Fibroblast of villous mesenchyme (primary cell): Measurements from ENCODE around the gene CD7. TPM values are rescaled to one million over a fixed set of nuclear protein-coding genes. Genes with fewer than 3 reads are reported as not detected.
A peak's percentile ranks its signal among the peaks of the same experiment; 100 is the strongest.

Experiments used
- DNase-seq: peaks from one replicate; pipeline ENCODE4 v3.0.0-alpha.2; 2010; ENCODE audit warnings: low read depth
- H3K4me3 ChIP-seq: 2 replicates; pipeline ENCODE4 v1.5.1; 2011; ENCODE audit warnings: low read depth, mild to moderate bottlenecking, low read length
- total RNA-seq: library from RNA; depleted of rRNA; stranded (reverse); fragments of >200 nt; gene quantifications from 2 replicates; pipeline ENCODE4 v1.2.3, GENCODE V29; 2012
- TF ChIP-seq, protein P1 (sequence below): IDR thresholded peaks from 2 replicates; pipeline ENCODE4 v1.5.1; 2012; ENCODE audit warnings: low read depth, mild to moderate bottlenecking, low read length; ENCODE audit not compliant: insufficient read depth

CD7 gene
- total RNA-seq, 1 donor = not detected

DNA sequence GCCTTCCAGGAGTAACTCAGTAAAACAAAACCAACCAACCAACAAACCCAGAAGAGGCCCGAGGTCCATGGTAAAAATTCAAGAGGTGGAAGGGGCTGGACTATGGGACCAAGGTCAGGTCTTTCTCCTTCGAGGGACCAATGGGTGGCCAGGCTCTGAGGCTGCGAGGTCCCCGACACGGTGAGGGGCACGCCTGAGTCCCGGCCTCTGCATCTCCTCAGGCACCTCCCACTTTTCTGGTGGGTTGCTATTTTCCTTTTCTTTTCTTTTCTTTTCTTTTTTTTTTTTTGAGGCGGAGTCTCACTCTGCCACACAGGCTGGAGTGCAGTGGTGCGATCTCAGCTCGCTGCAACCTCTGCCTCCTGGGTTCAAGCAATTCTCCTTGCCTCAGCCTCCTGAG, 18.0 kb downstream of the CD7 start:
- H3K4me3 ChIP-seq = no peak overlapping the region
- DNase-seq = no peak
- TF ChIP-seq, protein P1, sequence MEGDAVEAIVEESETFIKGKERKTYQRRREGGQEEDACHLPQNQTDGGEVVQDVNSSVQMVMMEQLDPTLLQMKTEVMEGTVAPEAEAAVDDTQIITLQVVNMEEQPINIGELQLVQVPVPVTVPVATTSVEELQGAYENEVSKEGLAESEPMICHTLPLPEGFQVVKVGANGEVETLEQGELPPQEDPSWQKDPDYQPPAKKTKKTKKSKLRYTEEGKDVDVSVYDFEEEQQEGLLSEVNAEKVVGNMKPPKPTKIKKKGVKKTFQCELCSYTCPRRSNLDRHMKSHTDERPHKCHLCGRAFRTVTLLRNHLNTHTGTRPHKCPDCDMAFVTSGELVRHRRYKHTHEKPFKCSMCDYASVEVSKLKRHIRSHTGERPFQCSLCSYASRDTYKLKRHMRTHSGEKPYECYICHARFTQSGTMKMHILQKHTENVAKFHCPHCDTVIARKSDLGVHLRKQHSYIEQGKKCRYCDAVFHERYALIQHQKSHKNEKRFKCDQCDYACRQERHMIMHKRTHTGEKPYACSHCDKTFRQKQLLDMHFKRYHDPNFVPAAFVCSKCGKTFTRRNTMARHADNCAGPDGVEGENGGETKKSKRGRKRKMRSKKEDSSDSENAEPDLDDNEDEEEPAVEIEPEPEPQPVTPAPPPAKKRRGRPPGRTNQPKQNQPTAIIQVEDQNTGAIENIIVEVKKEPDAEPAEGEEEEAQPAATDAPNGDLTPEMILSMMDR = no peak

DNA sequence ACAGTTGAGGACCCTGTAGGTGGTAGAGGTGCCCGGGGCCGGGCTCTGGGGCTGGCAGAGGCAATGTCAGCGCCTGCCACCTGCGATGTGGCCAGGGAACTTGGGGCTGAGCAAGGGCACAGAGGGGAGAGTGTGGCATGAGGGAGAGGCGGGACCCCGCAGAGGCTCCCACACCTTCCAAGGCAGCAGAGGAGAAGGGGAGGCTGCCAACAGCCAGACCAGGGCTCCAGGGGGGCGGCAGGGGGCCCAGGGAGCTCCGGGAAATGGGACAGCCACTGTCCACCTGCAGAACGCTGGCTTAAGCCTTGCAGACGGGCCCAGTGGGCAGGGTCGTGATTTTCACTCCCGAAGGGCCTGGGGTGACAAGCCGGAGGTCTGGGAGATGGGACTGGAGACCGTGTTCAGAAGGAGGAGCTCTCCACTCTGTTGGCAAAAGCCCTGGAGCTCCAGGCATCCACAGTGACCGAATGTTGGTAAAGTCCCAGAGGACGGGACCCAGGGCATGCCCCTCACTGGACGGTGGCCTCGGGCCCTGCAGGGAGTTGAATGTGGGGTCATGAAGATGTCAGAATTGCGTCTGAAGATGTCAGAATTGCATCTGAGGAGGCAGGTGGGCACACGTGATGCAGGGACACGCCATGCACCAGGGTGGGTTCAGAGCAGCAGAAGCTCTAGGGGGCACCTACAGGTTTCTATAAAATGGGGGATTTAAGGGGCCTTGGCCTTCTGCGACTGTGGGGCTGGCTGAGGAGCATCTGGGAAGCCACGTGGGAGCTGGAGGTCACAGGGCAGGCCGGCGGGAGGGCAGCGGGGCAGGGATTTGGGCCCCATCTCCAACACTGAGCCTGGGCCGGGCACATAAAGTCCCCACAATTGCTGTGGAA, 18.6 kb downstream of the CD7 start:
- TF ChIP-seq, protein P1 = no peak
- peak overlapping the region; percentile 48 for H3K4me3 ChIP-seq
- DNase-seq = no peak

DNA sequence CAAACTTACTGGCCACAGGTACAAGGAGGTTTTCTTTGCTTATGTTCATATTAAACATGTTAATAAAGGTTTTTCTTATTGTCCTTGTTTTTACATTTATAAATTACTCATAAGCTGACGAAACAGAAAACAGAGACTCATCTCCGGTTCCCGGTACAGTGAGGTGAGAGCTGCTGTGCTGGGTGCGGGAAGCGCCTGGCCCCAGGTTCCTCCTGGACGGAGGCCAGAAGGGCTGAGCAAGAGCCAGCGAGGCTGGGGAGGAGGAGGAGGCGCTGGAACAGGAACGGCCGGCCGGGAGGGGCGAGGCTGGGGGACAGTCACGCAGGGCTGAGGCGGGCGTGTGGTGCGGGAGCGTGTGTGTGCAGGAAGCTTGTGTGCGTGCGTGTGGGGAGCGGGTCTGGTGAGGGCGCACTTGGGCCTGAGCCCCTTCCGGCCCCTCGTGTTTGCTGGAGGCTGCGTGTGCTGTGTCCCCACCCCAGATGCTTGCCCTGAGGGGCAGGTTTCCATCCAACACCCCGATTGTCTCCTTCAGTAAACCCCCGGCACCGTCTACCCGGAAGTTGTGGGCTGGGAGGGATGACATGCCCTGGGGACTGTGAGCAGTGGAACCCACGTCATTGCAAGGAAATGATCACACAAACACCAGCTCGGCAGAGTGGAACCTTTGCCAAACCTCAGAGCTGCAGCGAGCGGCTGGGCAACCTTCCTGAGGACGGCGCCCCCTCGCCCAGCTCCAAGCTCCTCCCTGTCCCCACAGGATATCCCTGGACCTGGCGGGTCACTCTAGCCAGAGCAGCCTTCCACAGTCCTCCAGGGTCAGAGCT, 19.5 kb downstream of the CD7 start:
- TF ChIP-seq, protein P1 = no peak
- peak; percentile 97 for DNase-seq
- H3K4me3 ChIP-seq = peak overlapping the region; percentile 48

DNA sequence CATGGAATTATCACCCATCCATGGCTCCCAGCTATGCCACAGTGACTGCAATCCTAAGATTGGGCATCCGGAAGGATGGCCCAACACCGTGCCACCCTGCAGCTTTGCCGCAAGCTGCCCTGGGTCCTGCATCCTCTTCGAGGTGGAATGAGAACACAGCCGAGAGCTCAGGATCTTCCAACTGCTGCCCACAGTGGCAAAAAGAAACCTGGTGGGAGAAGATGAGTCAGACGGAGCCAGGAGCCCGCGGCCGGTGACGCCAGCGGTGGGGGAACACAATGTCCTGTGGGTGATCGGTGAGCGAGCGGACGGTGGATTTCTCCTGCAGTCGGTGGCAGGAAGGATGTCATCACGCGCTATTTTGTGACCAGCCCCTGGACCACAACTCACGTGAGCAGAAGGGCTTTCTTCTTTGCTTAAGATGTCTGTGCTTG, 20.1 kb downstream of the CD7 start:
- peak overlapping the region; percentile 48 for H3K4me3 ChIP-seq
- DNase-seq = peak; percentile 97
- TF ChIP-seq, protein P1 = no peak

DNA sequence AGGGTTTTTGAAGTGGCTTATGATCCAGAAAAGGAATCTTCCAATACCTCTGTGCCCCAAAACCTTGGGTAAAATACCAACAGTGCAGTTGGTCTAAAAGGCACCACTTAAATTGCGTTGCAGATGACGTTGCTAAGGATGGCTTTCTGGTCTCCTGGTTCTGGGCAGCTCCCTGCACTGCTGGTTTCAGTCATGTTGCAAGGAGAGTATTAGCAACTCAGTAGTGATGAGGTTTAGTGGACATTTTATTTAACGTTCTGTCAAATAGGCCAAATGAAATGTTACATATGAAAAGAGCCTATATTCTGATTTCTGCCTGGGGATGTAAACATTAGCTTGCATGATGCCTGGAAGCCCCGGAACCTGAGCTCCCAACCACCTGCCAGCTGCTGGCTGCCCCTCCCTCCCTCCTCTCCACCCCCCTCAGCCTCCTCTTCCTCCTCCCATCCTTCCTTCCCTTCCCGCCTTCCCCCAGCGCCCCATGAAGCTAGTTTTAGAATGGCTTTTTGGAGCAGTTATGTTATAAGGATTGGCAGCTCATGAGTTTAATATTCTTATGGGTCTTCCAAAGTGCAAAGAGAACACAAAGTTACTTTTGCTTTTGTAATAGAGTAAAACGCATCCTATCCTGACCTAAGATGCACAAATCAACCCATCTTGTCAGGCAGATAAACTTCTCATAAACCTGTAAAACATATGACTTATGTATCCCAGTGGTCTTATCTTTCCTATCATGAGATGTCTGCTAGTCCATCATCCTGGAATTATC, 20.7 kb downstream of the CD7 start:
- DNase-seq = peak; percentile 79
- H3K4me3 ChIP-seq = peak overlapping the region; percentile 48
- TF ChIP-seq, protein P1 = no peak

DNA sequence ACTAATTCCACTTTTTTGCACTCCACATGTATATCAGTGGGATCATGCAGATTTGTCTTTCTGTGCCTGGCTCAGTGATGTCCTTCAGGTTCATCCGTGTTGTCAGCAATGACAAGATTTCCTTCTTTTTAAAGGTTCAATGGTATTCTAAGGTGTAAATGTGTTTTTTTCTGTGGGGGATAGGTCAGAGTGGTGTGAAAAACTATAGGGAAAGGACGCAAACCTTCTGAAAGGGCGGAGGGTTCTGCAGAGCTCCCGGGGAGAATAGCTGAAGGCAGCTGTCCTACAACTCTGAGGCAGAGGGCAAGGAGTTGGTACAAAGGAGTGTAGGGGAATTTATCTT, 22.0 kb downstream of the CD7 start:
- DNase-seq = no peak
- TF ChIP-seq, protein P1 = no peak
- no peak overlapping the region for H3K4me3 ChIP-seq
